ENCODE measurements around the gene NDE1.
"Not testable (repeated sequence)": the region's sequence is repeated elsewhere in the genome, so short reads cannot be mapped to it uniquely, and the experiment has no call there.

GRCh38 chr16:15644962-15645465 is 5.0 kb upstream of the NDE1 start:
- TF ChIP-seq CTCF (IDR thresholded peaks at IDR 0.05; ENCODE audit: low read length); EZH2 (IDR thresholded peaks at IDR 0.05; ENCODE audit: borderline replicate concordance, low read length): not testable (repeated sequence)
